ENCODE measurements around the gene AKAP1. TPM values are rescaled to one million over a fixed set of nuclear protein-coding genes. Genes with fewer than 3 reads are reported as not detected.

AKAP1 gene
- total RNA-seq, 4 donors from 2014 or later, result 23.3 to 62.4 (median 32.0) TPM

DNA sequence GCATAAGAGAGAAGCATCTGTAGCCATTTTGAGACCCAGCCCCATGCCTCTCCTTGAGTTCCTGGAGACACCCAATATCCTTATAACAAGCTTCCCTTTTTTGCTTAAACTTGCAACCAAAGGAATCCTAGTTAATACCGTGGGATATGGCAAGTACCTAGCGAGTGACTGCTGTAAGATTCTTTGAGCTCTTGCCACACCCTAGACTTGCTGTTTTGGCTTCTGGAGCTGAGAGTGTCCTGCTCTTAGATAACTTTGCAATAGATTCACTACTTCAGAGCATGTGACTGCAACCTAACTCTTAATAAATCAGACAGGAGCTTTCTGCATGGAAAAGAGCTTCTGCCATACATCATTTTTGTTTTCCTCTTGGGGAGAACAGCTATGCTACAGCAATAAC lies 58.3 kb downstream of the AKAP1 start:
- 67 to 81% methylated on average over 2 of the region's 2 CpGs for WGBS, 2 donors
- Histone ChIP-seq H3K27me3 (no peaks in the 10 kb centered on the region), H3K9me3 (no peaks in the 10 kb centered on the region), H3K4me3 (no peak overlapping the region), H3K27ac (no peak overlapping the region), H3K4me1 (peaks cover 0 to 6% (median 0%) of the 10 kb centered on the region in 4 donors), H3K36me3 (no peaks in the 10 kb centered on the region)
- DNase-seq (ENCODE audit: low spot score in 2 of 2), result no peak
- TF ChIP-seq, protein P1, sequence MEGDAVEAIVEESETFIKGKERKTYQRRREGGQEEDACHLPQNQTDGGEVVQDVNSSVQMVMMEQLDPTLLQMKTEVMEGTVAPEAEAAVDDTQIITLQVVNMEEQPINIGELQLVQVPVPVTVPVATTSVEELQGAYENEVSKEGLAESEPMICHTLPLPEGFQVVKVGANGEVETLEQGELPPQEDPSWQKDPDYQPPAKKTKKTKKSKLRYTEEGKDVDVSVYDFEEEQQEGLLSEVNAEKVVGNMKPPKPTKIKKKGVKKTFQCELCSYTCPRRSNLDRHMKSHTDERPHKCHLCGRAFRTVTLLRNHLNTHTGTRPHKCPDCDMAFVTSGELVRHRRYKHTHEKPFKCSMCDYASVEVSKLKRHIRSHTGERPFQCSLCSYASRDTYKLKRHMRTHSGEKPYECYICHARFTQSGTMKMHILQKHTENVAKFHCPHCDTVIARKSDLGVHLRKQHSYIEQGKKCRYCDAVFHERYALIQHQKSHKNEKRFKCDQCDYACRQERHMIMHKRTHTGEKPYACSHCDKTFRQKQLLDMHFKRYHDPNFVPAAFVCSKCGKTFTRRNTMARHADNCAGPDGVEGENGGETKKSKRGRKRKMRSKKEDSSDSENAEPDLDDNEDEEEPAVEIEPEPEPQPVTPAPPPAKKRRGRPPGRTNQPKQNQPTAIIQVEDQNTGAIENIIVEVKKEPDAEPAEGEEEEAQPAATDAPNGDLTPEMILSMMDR (IDR thresholded peaks at IDR 0.05), result no peak
- TF ChIP-seq POLR2A (IDR thresholded peaks at IDR 0.05) (no peak), EP300 (IDR thresholded peaks at IDR 0.05) (no peak)

- H3K36me3 ChIP-seq, result no peaks in the 10 kb centered on the region
- peaks cover 0 to 4% (median 0%) of the 10 kb centered on the region in 4 donors for H3K9me3 ChIP-seq
- no peak overlapping the region for H3K4me3 ChIP-seq
- no peaks in the 10 kb centered on the region for H3K27me3 ChIP-seq
- WGBS, 2 donors, result 86 to 88% methylated on average over 5 of the region's 5 CpGs
- TF ChIP-seq, protein P1 (IDR thresholded peaks at IDR 0.05), result no peak
- no peak for TF ChIP-seq EP300 (IDR thresholded peaks at IDR 0.05)
- no peak overlapping the region for H3K27ac ChIP-seq
- H3K4me1 ChIP-seq, result peaks cover 0 to 6% (median 0%) of the 10 kb centered on the region in 4 donors
- no peak for DNase-seq (ENCODE audit: low spot score in 2 of 2)
Observed at GRCh38 chr17:57143919-57144318, 58.9 kb downstream of the AKAP1 start.

DNA sequence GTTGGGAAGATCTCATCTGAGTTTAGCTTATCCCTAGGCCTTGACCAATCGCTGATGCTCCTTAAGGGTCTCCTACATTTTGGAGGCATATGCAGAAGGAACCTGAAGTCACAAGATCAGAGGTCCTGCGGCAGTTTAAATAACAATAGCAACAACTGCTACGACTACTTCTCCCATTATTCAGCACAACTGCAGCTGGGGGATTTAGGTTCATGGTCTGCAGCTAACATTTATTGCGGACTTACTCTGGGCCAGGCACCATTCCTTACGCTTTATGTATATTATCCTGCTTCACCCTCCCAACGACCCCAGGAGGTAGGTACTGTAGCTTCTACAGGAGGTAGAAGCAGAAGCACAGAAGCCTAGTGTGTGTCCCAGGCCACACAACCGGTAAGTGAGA lies 59.5 kb downstream of the AKAP1 start:
- no peak for DNase-seq (ENCODE audit: low spot score in 2 of 2)
- H3K4me3 ChIP-seq, result no peak overlapping the region
- 68 to 88% methylated on average over 7 of the region's 7 CpGs for WGBS, 2 donors
- H3K27me3 ChIP-seq, result no peaks in the 10 kb centered on the region
- TF ChIP-seq POLR2A (IDR thresholded peaks at IDR 0.05), result no peak
- TF ChIP-seq EP300 (IDR thresholded peaks at IDR 0.05), result no peak
- TF ChIP-seq, protein P1 (IDR thresholded peaks at IDR 0.05), result no peak
- peaks cover 0 to 6% (median 0%) of the 10 kb centered on the region in 4 donors for H3K4me1 ChIP-seq
- no peak overlapping the region for H3K27ac ChIP-seq
- no peaks in the 10 kb centered on the region for H3K36me3 ChIP-seq
- peaks cover 0 to 9% (median 0%) of the 10 kb centered on the region in 4 donors for H3K9me3 ChIP-seq

DNA sequence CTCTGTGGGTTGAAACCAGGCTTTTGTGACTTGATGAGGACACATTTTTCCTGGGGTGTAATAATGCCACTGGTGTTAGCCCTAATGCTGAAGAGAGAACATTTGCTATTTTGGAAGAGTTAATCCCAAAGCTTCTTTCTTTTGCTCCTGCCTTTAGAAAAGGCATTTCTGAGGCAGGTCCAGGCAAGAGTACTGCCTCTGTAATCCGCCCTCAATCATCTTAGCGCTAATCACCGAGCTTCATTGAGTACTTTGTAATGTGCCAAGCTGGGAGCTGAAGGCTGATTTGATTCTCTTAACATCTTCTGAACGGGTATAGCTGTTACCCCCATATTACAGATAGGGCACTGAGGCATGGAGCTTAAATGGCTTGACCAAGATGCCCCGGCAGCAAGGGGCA lies 60.3 kb downstream of the AKAP1 start:
- TF ChIP-seq EP300 (IDR thresholded peaks at IDR 0.05) (no peak), POLR2A (IDR thresholded peaks at IDR 0.05) (no peak)
- TF ChIP-seq, protein P1 (IDR thresholded peaks at IDR 0.05), result no peak
- Histone ChIP-seq H3K27ac (no peak overlapping the region), H3K9me3 (peaks cover 0 to 9% (median 0%) of the 10 kb centered on the region in 4 donors), H3K27me3 (no peaks in the 10 kb centered on the region), H3K4me3 (no peak overlapping the region), H3K4me1 (peaks cover 0 to 6% (median 0%) of the 10 kb centered on the region in 4 donors), H3K36me3 (no peaks in the 10 kb centered on the region)
- 85% methylated on average over 5 of the region's 5 CpGs for whole genome bisulfite sequencing, 2 donors
- DNase-seq (ENCODE audit: low spot score in 2 of 2), result no peak

DNA sequence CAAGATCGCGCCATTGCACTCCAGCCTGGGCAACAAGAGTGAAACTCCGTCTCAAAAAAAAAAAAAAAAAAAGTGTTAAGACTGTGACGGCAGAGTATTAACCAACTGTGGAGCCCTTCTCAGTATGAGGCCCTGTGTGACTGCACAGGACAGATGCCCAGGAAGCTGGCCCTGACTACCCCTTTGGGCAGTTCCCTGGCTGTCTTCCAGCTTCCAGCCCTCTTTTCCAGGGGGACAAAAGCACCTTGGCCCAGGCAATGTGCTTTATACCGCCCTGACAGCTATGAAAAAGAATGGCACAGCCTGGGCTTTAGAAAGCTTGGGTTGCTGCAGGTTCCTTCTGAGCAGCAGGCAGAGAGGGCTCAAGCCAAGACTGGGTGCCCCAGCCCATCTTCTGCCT lies 61.2 kb downstream of the AKAP1 start:
- Histone ChIP-seq H3K4me1 (peaks cover 0 to 6% (median 0%) of the 10 kb centered on the region in 4 donors), H3K27me3 (no peaks in the 10 kb centered on the region), H3K27ac (no peak overlapping the region), H3K36me3 (no peaks in the 10 kb centered on the region), H3K9me3 (peaks cover 0 to 9% (median 0%) of the 10 kb centered on the region in 4 donors), H3K4me3 (no peak overlapping the region)
- no peak for DNase-seq (ENCODE audit: low spot score in 2 of 2)
- 84 to 86% methylated on average over 4 to 5 of the region's 5 CpGs for WGBS, 2 donors
- TF ChIP-seq EP300 (IDR thresholded peaks at IDR 0.05) (no peak), POLR2A (IDR thresholded peaks at IDR 0.05) (no peak)
- TF ChIP-seq, protein P1 (IDR thresholded peaks at IDR 0.05), result no peak
